Stimulated activated CD8-positive, alpha-beta memory T cell treated with anti-CD3 and anti-CD28 coated beads, Interleukin-7, amount 100 ng/mL, for 48 hours (primary cell): ENCODE results near the gene GOLGA8K.
"Not testable (repeated sequence)": the region's sequence is repeated elsewhere in the genome, so short reads cannot be mapped to it uniquely, and the experiment has no call there.

Experiments used
- DNase-seq, 2 donors: peaks; one replicate each; pipeline ENCODE4 v3.0.0-alpha.2; 2020; ENCODE audit warnings: low read depth in 1 of 2; ENCODE audit errors: extremely low read depth in 1 of 2

The GOLGA8K gene

GRCh38 chr15:32403192-32403591, at the start of gene GOLGA8K:
Gene GOLGA8K (minus strand): TSS chr15:32403292. CDS start chr15:32403194, 98 bp downstream.
- not testable (repeated sequence) for DNase-seq

- not testable (repeated sequence) for DNase-seq
Measured at GRCh38 chr15:32440445-32440977, 37.4 kb upstream of the GOLGA8K start.

- not testable (repeated sequence) for DNase-seq
Measured at GRCh38 chr15:32434102-32434963, 31.2 kb upstream of the GOLGA8K start.

- DNase-seq, result not testable (repeated sequence)
Measured at GRCh38 chr15:32427635-32428034, 24.5 kb upstream of the GOLGA8K start.

- DNase-seq, result not testable (repeated sequence)
Measured at GRCh38 chr15:32426511-32426910, 23.4 kb upstream of the GOLGA8K start.

- DNase-seq, result not testable (repeated sequence)
Measured at GRCh38 chr15:32407903-32408302, 4.8 kb upstream of the GOLGA8K start.

GRCh38 chr15:32396522-32396921, 6.6 kb downstream of the GOLGA8K start:
- DNase-seq, result not testable (repeated sequence)

- not testable (repeated sequence) for DNase-seq
Measured at GRCh38 chr15:32394745-32395144, 8.3 kb downstream of the GOLGA8K start.

- DNase-seq, result not testable (repeated sequence)
Measured at GRCh38 chr15:32388050-32388648, 14.9 kb downstream of the GOLGA8K start.

- DNase-seq, result not testable (repeated sequence)
Measured at GRCh38 chr15:32385823-32386495, 17.1 kb downstream of the GOLGA8K start.

GRCh38 chr15:32374185-32374584, 28.9 kb downstream of the GOLGA8K start:
- not testable (repeated sequence) for DNase-seq

GRCh38 chr15:32373707-32374106, 29.4 kb downstream of the GOLGA8K start:
- DNase-seq, result not testable (repeated sequence)

- DNase-seq, result not testable (repeated sequence)
Measured at GRCh38 chr15:32372075-32372474, 31.0 kb downstream of the GOLGA8K start.

- DNase-seq, result not testable (repeated sequence)
Measured at GRCh38 chr15:32370526-32370925, 32.6 kb downstream of the GOLGA8K start.

GRCh38 chr15:32370064-32370463, 33.0 kb downstream of the GOLGA8K start:
- DNase-seq, result not testable (repeated sequence)

GRCh38 chr15:32366492-32366891, 36.6 kb downstream of the GOLGA8K start:
- DNase-seq, result not testable (repeated sequence)

GRCh38 chr15:32365955-32366354, 37.1 kb downstream of the GOLGA8K start:
- DNase-seq, result not testable (repeated sequence)

GRCh38 chr15:32364944-32365343, 38.1 kb downstream of the GOLGA8K start:
- peak in 1 of 2 donors; percentile 49 for DNase-seq

GRCh38 chr15:32363449-32363848, 39.6 kb downstream of the GOLGA8K start:
- DNase-seq, result not testable (repeated sequence)

GRCh38 chr15:32361662-32362061, 41.4 kb downstream of the GOLGA8K start:
- DNase-seq, result not testable (repeated sequence)

GRCh38 chr15:32358462-32358861, 44.6 kb downstream of the GOLGA8K start:
- not testable (repeated sequence) for DNase-seq
